Measurements from ENCODE around the gene NAIF1.

NAIF1 gene

GRCh38 chr9:128109050-128109709 lies 42.1 kb upstream of the NAIF1 start:
- TF ChIP-seq CTCF (IDR thresholded peaks at IDR 0.05; ENCODE audit: control insufficient read depth, extremely low read depth, insufficient read depth), result no peak
- no peak for DNase-seq (ENCODE audit: low read depth)
- no peak overlapping the region for H3K4me3 ChIP-seq (ENCODE audit: low read depth, low read length)

- H3K4me3 ChIP-seq (ENCODE audit: low read depth, low read length), result no peak overlapping the region
- TF ChIP-seq CTCF (IDR thresholded peaks at IDR 0.05; ENCODE audit: control insufficient read depth, extremely low read depth, insufficient read depth), result no peak
These were observed 41.3 kb upstream of the NAIF1 start for GRCh38 chr9:128108269-128109049.

GRCh38 chr9:128107468-128108268 lies 40.5 kb upstream of the NAIF1 start:
- H3K4me3 ChIP-seq (ENCODE audit: low read depth, low read length), result no peak overlapping the region
- DNase-seq (ENCODE audit: low read depth), result no peak
- no peak for TF ChIP-seq CTCF (IDR thresholded peaks at IDR 0.05; ENCODE audit: control insufficient read depth, extremely low read depth, insufficient read depth)

More at GRCh38 chr9:128108269-128109049, 41.3 kb upstream of the NAIF1 start:
- no peak for DNase-seq (ENCODE audit: low read depth)

- no peak overlapping the region for H3K4me3 ChIP-seq (ENCODE audit: low read depth, low read length)
- no peak for DNase-seq (ENCODE audit: low read depth)
- TF ChIP-seq CTCF (IDR thresholded peaks at IDR 0.05; ENCODE audit: control insufficient read depth, extremely low read depth, insufficient read depth), result no peak
These were observed 39.9 kb upstream of the NAIF1 start for GRCh38 chr9:128106940-128107467.

- no peak for DNase-seq (ENCODE audit: low read depth)
- no peak overlapping the region for H3K4me3 ChIP-seq (ENCODE audit: low read depth, low read length)
- no peak for TF ChIP-seq CTCF (IDR thresholded peaks at IDR 0.05; ENCODE audit: control insufficient read depth, extremely low read depth, insufficient read depth)
These were observed 39.2 kb upstream of the NAIF1 start for GRCh38 chr9:128106181-128106939.

- no peak for TF ChIP-seq CTCF (IDR thresholded peaks at IDR 0.05; ENCODE audit: control insufficient read depth, extremely low read depth, insufficient read depth)
- no peak for DNase-seq (ENCODE audit: low read depth)
- no peak overlapping the region for H3K4me3 ChIP-seq (ENCODE audit: low read depth, low read length)
These were observed 38.5 kb upstream of the NAIF1 start for GRCh38 chr9:128105538-128106175.
